HG02970 (cell line): ENCODE measurements around the gene EZR.
"Not testable (repeated sequence)": the region's sequence is repeated elsewhere in the genome, so short reads cannot be mapped to it uniquely, and the experiment has no call there.

Experiments
- ATAC-seq: cut with Tn5 transposase; IDR thresholded peaks from one replicate; pipeline ENCODE4 v1.9.1; 2021; ENCODE audit warnings: mild to moderate bottlenecking, moderate library complexity, moderate number of reproducible peaks; ENCODE audit not compliant: unreplicated experiment, low FRiP score

The EZR gene

GRCh38 chr6:158843751-158844683 is 24.8 kb upstream of the EZR start:
- no peak for ATAC-seq

GRCh38 chr6:158841358-158841757 is 22.2 kb upstream of the EZR start:
- ATAC-seq, result no peak

DNA sequence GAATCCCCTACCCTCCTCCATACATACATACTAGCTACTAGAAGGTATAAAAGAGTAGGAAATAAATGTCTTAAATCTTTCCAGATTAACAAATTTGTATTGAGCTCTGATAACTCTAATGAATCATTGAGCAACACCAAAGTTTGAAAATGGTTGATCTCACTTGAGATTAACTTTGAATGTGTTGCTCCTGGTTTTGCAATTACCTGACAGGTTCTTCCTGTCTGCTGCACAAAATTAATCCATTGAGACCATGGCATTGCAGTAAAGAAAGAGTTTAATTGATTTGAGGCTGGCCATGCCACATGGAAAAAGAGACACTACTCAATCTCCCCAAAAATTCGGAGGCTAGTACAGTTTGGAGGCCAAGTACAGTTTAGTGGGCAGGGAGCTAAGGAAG is 21.3 kb upstream of the EZR start:
- ATAC-seq, result no peak

GRCh38 chr6:158839796-158840195 is 20.6 kb upstream of the EZR start:
- no peak for ATAC-seq

GRCh38 chr6:158838790-158839189 is 19.6 kb upstream of the EZR start:
- ATAC-seq, result not testable (repeated sequence)

GRCh38 chr6:158837684-158838625 is 18.8 kb upstream of the EZR start:
- no peak for ATAC-seq

DNA sequence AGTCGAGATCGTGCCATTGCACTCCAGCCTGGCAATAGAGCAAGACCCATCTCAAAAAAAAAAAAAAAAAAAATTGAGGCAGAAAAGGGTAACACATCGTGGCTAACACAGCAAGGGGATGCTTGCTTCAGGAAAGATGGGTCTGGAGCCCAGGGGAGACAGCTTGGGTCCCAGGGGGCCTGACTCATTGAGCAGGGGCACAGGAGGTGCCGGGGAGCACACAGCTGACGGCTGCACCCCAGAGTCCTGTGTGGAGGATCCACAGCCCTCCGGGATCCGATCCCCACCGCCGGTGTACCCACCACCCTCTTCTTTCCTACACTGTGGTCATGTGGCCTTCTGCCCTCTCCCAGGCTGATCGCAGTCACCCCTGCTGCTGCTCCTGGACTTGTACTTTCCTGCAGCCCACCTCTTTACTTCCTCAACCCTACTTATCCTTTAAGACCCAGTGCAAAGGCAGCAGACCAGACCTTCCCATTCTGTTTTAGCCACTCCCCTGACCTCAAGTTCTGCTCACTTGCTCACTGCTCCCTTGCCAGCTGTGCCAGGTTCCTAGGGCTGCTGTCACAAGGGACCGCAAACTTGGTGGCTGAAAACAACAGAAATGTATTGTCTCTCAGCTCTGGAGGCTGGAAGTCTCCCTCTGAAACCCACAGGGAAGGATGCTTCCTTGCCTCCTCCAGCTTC is 17.6 kb upstream of the EZR start:
- no peak for ATAC-seq

- ATAC-seq, result no peak
Observed at GRCh38 chr6:158835616-158836221, 16.6 kb upstream of the EZR start.

DNA sequence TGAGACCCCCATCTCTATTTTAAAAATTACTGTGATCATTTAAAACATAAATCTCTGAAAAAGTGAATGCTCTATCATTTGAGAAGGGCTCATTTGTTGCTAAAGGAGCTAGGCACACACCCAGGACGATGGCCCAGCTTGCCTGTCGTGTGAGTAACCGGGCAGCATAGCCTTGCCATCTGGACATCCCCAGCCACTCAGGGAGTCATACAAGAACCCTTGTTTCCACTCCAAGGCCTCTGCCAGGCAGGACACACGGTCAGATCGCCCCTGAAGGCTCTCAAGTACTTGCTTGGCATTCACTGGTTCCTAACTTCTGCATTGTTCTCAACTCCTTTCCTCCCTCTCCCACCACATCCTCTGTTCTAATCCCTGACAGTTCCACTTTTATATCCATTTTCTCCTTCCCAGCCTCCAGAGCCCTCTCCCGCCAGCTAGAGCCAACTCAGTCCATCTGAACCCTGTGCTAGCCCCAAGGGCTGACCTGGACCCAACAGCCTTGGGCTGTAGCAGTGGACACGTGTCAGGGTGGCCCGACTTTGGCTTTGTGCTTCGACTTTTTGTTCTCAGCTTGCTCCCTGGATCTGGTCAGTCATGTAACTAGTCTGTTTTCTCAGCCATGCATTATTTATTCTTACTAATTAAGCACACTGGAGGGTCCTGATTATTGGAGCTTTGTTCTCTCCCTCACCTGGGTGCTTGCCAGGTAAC is 15.7 kb upstream of the EZR start:
- no peak for ATAC-seq

DNA sequence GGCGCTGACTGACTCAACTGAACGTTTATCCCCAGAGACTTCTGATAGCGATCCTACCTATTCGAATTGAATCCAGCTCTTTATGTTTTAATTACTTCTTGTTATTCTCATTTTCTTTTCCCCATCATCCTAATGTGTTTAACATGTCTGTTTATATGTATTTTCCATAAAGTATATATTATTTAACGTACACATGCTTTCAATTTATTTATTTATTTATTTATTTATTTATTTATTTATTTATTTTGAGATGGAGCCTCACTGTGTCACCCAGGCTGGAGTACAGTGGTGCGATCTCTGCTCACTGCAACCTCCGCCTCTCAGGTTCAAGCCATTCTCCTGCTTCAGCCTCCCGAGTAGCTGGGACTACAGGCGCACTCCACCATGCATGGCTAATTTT is 13.6 kb upstream of the EZR start:
- ATAC-seq, result not testable (repeated sequence)

GRCh38 chr6:158832026-158832425 is 12.9 kb upstream of the EZR start:
- ATAC-seq, result no peak

- ATAC-seq, result no peak
Observed at GRCh38 chr6:158831571-158831970, 12.4 kb upstream of the EZR start.

- ATAC-seq, result no peak
Observed at GRCh38 chr6:158830736-158831135, 11.6 kb upstream of the EZR start.

GRCh38 chr6:158828807-158829206 is 9.6 kb upstream of the EZR start:
- ATAC-seq, result no peak

GRCh38 chr6:158826819-158827501 is 7.8 kb upstream of the EZR start:
- no peak for ATAC-seq

GRCh38 chr6:158825951-158826306 is 6.8 kb upstream of the EZR start:
- ATAC-seq, result no peak

GRCh38 chr6:158825038-158825950 is 6.1 kb upstream of the EZR start:
- no peak for ATAC-seq

DNA sequence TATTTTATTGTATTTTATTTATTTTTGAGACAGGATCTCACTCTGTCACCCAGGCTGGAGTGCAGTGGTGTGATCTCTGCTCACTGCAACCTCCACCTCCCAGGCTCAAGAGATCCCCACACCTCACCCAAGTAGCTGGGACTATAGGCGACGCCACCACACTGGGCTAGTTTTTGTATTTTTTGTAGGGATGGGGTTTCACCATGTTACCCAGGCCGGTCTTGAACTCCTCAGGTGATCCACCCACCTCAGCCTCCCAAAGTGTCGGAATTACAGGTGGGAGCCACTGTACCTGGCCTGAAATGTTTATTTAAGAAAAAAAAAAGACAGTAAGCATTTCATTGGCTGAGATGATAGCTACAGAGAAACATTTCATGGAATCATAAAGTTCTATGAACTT is 4.4 kb upstream of the EZR start:
- ATAC-seq, result not testable (repeated sequence)
